Superior temporal gyrus (tissue), 1 donor: ENCODE measurements around the gene NR4A2.
"Not testable (repeated sequence)": the region's sequence is repeated elsewhere in the genome, so short reads cannot be mapped to it uniquely, and the experiment has no call there.

ENCODE experiments used
- DNase-seq: peaks from one replicate; pipeline ENCODE4 v3.0.0-alpha.2; 2016; ENCODE audit errors: extremely low spot score

NR4A2 gene

DNA sequence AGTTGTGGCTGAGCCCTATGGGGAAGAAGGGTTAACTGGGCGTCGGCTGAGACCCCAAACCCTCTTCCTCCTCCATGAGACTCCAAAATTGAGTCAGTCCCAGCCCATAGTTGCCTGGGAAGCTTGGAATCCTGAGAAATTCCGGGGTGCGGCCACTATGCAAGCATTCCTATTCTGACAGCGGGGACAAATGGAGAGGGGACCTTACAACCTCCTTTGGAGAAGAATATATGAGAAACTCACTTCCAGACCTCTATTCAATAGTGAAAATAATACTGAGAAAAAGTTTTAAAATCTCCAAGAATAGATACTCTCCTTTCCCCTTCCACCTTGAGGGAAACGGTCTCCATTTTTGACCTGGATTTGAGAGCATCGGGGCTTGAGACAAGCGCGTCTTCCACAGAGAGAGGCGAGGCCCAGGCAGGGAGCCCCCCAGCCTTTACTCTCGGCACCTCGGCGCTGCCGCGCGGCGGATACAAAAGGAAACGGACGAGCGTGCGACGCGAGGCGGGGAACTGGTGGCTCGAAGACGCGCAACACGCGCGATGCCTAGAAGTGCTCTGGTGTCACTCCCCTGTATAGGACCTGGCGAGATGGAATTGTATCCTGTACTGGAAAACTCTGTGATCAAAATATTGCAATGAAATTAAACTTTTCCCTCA lies 11.1 kb downstream of the NR4A2 start:
- no peak for DNase-seq

DNA sequence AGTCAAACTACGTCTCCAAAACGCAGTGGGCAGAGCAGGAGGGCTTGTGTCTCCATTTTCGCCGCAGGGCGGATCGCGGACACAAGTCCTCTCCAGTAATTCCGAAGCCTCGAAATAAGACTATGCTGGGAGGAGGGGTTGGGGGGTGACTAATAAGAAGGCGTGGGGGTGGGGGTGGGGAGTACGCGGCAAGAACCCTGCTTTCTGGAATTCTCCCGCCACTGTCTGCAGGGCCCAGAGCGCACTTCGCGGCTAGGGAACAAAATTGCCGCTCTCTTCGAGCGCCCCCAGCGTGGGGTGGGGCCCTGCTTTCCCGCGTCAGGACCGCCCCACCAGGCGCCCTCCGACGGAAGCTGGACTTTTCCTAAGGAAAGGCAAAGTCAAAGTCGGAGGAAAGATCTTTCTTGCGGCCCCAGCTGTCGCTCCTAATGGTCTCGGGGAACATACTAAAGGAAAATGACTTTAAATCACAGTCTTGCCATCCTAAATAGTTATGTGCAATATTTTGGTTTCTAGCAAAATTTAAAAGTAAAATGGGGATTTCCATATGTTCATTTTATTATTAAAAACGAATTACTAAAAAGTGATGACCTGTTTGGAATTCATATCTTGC lies 11.9 kb downstream of the NR4A2 start:
- DNase-seq: no peak

DNA sequence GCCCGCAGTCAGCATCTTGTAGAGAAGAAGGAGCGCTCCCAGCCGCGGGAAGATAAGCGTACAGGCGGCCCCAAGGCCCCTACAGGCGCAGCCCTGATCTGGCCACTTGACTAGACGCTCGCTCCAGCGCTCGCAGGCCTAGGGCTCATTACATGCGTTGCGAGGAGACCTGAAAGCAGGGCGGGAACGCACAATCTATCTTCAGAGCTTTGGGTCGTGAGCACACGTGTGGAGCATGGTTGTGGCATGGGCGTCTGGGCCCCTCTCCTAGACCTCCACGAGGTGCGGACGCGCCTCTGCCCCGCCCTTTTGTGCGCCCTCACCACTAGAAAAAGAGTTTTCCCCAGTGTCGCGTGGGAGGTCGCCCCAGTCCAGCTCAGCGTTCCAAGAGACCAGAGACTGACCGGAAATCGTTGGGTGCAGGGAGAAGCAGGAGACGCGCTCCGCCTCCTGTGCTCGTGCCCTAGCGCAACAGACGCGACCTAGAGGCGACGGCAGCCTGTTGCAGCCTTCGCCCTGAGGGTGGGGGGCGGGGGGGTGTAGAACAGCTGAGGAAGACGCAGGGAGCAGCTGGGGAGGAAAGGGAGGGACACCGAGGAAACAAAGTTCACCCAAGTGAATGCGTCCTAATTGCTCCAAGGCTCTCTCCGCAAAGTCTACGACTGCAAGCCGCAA lies 12.6 kb downstream of the NR4A2 start:
- no peak for DNase-seq

DNA sequence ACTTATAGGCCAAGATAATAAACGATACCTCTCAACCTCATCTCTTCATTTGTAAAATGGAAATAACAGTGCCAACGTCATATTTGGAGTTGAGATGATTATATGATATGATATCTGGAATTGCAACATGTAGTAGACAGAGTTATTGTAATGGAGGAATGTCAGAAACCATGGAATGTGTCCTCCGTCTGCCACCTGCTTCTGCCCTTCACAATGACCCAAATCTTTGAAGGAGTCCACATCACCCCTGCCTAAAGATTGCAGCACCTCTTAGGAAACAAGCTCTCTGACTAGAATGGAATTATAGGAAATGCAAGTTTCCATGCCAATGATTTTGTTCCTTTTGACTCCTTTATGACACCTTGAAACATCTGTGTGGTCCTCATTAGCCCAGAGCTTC lies 14.9 kb downstream of the NR4A2 start:
- DNase-seq: no peak

DNA sequence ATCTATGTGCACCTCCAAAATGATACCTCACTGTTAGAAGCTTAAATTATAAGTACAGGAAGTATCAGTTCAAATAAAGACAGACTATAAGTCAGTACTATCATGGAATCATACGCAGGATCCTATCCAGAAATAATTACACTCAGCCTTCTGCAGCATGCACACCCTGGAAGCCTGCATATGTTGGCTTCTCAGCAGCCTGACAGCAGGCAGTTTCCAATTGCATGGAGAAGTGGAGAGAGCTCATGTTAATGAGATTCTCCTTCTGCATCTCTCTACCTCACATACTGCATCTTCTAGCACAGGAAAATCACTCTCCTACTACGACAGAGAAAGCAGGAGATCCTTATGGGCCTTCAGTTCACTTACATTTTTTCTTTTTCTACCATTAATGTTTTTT lies 20.5 kb downstream of the NR4A2 start:
- DNase-seq: no peak

DNA sequence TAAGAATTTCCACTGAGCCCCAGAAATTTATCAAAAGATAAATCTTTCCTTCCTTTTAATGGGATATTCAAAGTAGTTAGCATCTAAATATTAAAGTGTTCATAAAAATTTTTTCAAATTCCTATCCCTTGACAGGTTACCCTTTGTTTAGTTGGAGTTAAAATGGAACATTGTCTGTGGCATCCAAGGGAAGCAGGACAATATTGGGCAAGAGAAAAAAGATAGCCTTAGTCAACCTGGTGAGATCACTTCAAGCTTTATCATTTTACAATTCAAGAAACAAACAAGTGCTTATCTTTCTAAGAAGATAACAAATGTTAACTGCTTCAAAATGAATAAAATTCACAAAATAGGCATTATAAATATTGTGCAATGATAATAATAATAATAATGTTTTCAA lies 21.7 kb downstream of the NR4A2 start:
- DNase-seq: no peak

DNA sequence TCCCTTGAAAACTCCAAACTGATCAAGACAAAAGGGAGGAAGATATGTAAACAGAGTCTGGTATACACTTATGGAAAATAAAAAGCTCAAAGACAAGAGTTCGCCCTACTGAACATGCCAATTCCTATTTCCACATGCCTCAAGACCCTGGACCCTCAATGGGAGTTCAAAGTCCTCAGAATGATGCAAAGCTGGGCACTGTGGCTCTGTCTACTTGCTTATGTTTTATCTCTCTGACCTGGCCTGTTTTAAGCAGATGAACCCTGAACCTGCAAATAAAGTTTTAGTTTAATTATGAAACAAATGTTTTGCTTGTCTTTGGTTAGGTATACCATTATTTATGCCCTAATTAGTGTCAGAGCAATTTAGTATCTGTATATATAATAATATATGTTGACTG lies 22.6 kb downstream of the NR4A2 start:
- no peak for DNase-seq

DNA sequence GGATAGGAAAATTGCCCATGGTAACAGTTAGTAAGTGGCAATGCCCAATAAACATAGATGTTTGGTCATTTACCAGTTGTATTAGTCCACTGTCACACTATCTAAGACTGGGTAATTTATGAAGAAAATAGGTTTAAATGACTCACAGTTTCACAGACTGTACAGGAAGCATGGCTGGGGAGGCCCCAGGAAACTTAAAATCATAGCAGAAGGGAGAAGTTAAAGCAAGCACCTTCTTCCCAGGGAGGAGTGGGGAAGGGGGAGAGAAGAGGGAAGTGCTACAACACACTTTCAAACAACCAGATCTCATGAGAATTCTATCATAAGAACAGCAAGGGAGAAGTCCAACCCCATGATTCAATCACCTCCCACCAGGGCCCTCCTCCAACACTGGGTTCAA lies 23.4 kb downstream of the NR4A2 start:
- no peak for DNase-seq

DNA sequence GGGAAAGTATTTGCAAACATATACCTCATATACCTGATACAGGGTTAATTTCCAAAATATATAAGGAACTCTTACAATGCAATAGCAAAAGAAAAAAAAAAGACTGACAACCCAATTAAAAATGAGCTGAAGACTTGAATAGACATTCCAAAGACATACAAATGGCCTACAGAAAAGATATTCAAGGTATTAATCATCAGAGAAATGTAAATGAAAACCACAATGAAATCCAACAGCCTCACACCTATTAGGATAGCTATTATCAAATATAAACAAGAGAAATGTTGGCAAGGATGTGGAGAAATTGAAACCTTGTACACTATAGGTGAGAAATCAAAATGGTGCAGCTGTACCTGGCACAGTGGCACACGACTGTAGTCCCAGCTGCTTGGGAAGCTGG lies 25.7 kb downstream of the NR4A2 start:
- DNase-seq: no peak

DNA sequence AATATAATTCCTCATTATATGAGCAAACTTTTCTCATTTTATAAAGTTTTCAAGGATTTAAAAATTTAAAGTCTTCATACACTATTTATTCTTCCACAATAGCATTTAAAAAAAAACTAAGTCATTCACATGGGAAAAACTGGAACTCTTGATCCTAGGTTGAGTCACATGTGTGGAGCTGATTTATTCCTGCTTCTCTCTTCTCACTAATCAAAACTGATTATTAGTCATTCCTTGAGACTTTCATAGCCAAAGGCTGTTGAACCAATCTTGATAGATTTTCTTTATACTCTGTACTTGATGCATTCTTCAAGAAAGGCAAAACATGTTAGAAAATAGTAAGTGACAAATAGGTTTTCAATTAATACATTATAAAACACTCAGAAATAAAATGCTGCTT lies 27.4 kb downstream of the NR4A2 start:
- DNase-seq: no peak

DNA sequence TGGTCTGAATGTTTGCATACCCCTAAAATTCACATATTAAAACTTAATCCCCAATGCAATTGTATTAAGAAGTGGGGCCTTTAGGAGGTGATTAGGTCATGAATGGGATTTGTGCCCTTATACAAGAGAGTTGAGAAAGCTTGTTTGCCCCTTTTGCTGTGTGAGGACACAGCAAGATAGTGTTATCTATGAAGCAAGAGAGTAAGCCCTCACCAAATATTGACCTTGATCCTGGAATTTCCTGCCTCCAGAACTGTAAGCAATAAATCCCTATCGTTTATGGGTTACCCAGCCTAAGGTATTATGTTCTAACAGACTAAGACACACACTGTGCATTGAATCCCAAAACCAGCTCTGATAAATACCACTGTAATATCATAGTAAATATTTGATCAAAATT lies 32.2 kb downstream of the NR4A2 start:
- no peak for DNase-seq

DNA sequence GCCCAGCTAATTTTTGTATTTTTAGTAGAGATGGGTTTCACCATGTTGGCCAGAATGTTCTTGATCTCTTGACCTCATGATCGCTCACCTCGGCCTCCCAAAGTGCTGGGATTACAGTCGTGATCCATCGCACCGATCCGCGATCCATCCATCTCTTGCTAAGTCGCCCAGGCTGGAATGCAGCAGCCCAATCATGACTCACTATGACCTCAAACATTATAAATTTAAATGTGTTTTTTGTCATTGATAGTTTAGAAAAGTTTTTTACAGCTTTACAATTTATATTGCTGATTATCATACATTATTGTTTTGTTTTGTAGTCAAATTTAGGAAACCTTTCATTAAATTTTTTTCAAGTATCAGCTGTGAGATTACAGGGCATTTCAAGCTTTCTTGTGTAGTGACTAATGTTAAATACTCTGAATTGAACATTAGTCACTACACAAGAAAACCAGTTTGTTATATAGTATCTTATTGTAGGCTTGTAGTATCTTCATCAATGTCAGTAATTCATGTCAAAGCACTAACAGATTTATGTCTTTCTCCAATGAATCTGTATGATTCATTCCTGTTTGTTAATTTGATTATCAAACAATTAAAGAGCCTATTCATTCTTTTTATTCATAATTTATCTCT lies 37.5 kb downstream of the NR4A2 start:
- no peak for DNase-seq

DNA sequence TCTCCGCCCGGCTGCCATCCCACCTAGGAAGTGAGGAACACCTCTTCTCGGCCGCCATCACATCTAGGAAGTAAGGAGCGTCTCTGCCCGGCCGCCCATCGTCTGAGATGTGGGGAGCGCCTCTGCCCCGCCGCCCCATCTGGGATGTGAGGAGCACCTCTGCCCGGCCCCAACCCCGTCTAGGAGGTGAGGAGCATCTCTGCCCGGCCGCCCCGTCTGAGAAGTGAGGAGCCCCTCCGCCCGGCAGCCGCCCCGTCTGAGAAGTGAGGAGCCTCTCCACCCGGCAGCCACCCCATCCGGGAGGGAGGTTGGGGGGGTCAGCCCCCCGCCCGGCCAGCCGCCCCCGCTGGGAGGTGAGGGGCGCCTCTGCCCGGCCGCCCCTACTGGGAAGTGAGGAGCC lies 39.1 kb downstream of the NR4A2 start:
- not testable (repeated sequence) for DNase-seq

DNA sequence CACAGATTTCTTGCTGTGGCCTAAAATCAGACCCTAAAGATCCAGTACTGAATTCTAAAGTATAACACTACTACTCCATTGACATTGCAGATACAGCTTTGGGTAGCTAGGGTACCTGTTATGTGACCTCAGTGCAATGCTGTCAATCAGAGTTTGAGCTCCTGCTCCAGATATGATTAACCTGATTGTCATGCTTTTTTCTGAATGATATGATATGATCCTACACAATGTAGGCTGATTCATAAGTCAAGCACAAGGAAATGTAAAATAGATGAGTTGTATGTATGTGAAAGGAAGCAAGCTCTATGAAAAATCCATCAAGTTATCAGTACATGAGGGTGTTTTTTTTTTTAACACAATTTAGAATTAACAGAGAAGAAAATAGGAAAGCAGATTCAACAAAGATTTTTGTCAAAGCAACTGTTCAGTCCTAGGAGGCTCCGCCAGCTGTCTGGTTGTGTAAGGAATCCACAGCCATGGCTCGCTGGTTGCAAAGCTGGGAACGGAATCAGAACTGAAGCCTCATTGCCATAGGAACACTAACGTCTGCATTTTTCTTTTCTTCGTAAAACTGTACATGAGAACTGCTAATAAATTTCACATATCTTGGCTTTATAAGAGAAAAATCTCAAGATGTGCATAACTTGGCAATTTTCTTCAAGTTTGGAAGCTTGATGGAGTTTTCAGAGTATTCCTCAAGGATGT lies 52.9 kb downstream of the NR4A2 start:
- DNase-seq: no peak
